ENCODE results near the gene CCDC68. TPM values are rescaled to one million over a fixed set of nuclear protein-coding genes. Genes with fewer than 3 reads are reported as not detected.

The CCDC68 gene
- total RNA-seq, 1 experiment from 2014 or later: 6.6 TPM

DNA sequence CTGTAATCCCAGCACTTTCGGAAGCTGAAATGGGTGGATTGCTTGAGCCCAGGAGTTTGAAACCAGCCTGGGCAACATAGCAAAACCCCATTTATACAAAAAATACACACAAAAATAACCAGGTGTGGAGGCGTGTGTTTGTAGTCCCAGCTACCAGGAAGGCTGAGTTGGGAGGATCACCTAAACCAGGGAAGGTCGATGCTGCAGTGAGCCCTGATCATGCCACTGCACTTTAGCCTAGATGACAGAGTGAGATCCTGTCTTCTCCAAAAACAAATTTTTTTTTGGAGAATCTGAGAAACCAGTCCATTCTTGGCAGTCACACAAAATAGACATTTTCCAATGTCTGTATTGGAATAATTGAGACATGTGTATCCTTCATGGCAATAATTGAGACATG, 84.2 kb downstream of the CCDC68 start:
- H3K9me2 ChIP-seq (ENCODE audit: insufficient read depth): no peaks in the 10 kb centered on the region
- no peak overlapping the region for H2AFZ ChIP-seq (ENCODE audit: low read depth, low read length, poor library complexity, severe bottlenecking)
- ChIA-PET RAD21 (ENCODE audit: low non-redundant PET in 1 of 2, low total read pairs in 2 of 2, uncharacterized antibody in 2 of 2, unreplicated experiment in 2 of 2) (no interaction called here), POLR2A (no interaction called here), CTCF (no interaction called here)
- no peak overlapping the region for H3K4me2 ChIP-seq (ENCODE audit: low read length)
- no peaks in the 10 kb centered on the region for H3K4me1 ChIP-seq (ENCODE audit: control insufficient read depth in 1 of 2, insufficient read depth in 2 of 2, low read length in 2 of 2)
- no peaks in the 10 kb centered on the region for H3K27me3 ChIP-seq (ENCODE audit: insufficient read depth, low read length)
- ATAC-seq: no peak
- TF ChIP-seq ZNF274 (IDR thresholded peaks at IDR 0.05; ENCODE audit: low read depth, low read length) (no peak), RAD21 (IDR thresholded peaks at IDR 0.05; ENCODE audit: low read depth) (no peak)
- no peaks in the 10 kb centered on the region for H3K9me3 ChIP-seq (ENCODE audit: control insufficient read depth in 1 of 2, insufficient read depth in 1 of 2, low read depth in 1 of 2, low read length in 2 of 2)
- no peak overlapping the region for H3K9ac ChIP-seq (ENCODE audit: low read length)
- no peak overlapping the region for H3K4me3 ChIP-seq (replicated peaks in 1 of 2; ENCODE audit: low read depth in 1 of 2, low read length in 2 of 2)
- intact Hi-C loops (cut with micrococcal nuclease): no loop called here
- H3K36me3 ChIP-seq (ENCODE audit: control insufficient read depth in 1 of 2, insufficient read depth in 2 of 2, low read length in 2 of 2): no peaks in the 10 kb centered on the region
- BruUV-seq (replicated peaks): no TSS peak
- H3K27ac ChIP-seq (ENCODE audit: low read depth, low read length): no peak overlapping the region
- no peak for DNase-seq (ENCODE audit: low read depth, low spot score)
- no peaks in the 10 kb centered on the region for H4K20me1 ChIP-seq (ENCODE audit: insufficient read depth)
- H3K79me2 ChIP-seq (ENCODE audit: insufficient read depth, low read length): no peaks in the 10 kb centered on the region

DNA sequence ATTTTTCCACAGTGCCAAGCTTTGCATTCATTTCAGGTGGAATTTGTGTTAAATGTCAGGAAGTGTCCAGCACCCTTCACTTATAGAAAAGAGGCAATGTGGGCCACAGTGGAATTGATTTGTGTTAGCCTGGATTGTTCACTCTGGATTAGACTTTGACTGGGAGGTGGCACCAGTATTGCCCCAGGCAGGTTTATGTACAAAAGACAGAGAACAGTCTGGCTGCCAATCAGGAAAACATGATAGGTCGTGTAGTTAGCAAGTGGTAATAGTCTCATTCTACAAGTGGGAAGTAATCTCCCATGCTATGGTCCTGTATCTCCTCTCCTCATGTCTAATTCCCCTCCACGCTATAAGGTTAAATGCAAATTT, 85.4 kb downstream of the CCDC68 start:
- CTCF ChIA-PET: no interaction called here

More for the DNA sequence above, 85.4 kb downstream of the CCDC68 start:
- H3K27ac ChIP-seq (ENCODE audit: low read depth, low read length): no peak overlapping the region
- no peaks in the 10 kb centered on the region for H3K4me1 ChIP-seq (ENCODE audit: control insufficient read depth in 1 of 2, insufficient read depth in 2 of 2, low read length in 2 of 2)
- H2AFZ ChIP-seq (ENCODE audit: low read depth, low read length, poor library complexity, severe bottlenecking): no peak overlapping the region
- H3K36me3 ChIP-seq (ENCODE audit: control insufficient read depth in 1 of 2, insufficient read depth in 2 of 2, low read length in 2 of 2): no peaks in the 10 kb centered on the region
- H3K4me3 ChIP-seq (replicated peaks in 1 of 2; ENCODE audit: low read depth in 1 of 2, low read length in 2 of 2): no peak overlapping the region
- no peak overlapping the region for H3K9ac ChIP-seq (ENCODE audit: low read length)
- TF ChIP-seq POLR2A (IDR thresholded peaks at IDR 0.05; ENCODE audit: borderline replicate concordance, extremely low read depth, insufficient read depth, insufficient read length) (no peak), ATF3 (IDR thresholded peaks at IDR 0.05) (no peak), TCF7L2 (IDR thresholded peaks at IDR 0.05; ENCODE audit: borderline replicate concordance, extremely low read depth, insufficient read depth, insufficient read length) (no peak), EZH2 (IDR thresholded peaks at IDR 0.05) (no peak), YY1 (IDR thresholded peaks at IDR 0.05; ENCODE audit: extremely low read depth, insufficient replicate concordance, low read depth, low read length) (no peak)
- TF ChIP-seq, protein P1, sequence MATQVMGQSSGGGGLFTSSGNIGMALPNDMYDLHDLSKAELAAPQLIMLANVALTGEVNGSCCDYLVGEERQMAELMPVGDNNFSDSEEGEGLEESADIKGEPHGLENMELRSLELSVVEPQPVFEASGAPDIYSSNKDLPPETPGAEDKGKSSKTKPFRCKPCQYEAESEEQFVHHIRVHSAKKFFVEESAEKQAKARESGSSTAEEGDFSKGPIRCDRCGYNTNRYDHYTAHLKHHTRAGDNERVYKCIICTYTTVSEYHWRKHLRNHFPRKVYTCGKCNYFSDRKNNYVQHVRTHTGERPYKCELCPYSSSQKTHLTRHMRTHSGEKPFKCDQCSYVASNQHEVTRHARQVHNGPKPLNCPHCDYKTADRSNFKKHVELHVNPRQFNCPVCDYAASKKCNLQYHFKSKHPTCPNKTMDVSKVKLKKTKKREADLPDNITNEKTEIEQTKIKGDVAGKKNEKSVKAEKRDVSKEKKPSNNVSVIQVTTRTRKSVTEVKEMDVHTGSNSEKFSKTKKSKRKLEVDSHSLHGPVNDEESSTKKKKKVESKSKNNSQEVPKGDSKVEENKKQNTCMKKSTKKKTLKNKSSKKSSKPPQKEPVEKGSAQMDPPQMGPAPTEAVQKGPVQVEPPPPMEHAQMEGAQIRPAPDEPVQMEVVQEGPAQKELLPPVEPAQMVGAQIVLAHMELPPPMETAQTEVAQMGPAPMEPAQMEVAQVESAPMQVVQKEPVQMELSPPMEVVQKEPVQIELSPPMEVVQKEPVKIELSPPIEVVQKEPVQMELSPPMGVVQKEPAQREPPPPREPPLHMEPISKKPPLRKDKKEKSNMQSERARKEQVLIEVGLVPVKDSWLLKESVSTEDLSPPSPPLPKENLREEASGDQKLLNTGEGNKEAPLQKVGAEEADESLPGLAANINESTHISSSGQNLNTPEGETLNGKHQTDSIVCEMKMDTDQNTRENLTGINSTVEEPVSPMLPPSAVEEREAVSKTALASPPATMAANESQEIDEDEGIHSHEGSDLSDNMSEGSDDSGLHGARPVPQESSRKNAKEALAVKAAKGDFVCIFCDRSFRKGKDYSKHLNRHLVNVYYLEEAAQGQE (IDR thresholded peaks at IDR 0.05; ENCODE audit: low read depth): no peak
- no peaks in the 10 kb centered on the region for H3K79me2 ChIP-seq (ENCODE audit: insufficient read depth, low read length)
- RAD21 ChIA-PET (ENCODE audit: low non-redundant PET in 1 of 2, low total read pairs in 2 of 2, uncharacterized antibody in 2 of 2, unreplicated experiment in 2 of 2): no interaction called here
- H3K4me2 ChIP-seq (ENCODE audit: low read length): no peak overlapping the region
- BruUV-seq (replicated peaks): no TSS peak
- no peaks in the 10 kb centered on the region for H3K9me2 ChIP-seq (ENCODE audit: insufficient read depth)
- POLR2A ChIA-PET: no interaction called here
- ATAC-seq (no peak), DNase-seq (ENCODE audit: low read depth, low spot score) (no peak)
- no peaks in the 10 kb centered on the region for H3K9me3 ChIP-seq (ENCODE audit: control insufficient read depth in 1 of 2, insufficient read depth in 1 of 2, low read depth in 1 of 2, low read length in 2 of 2)
- H3K27me3 ChIP-seq (ENCODE audit: insufficient read depth, low read length): no peaks in the 10 kb centered on the region
- H4K20me1 ChIP-seq (ENCODE audit: insufficient read depth): no peaks in the 10 kb centered on the region
- intact Hi-C loops (cut with micrococcal nuclease): no loop called here

All from HCT116 (cell line).